DND-41 (cell line): Measurements from ENCODE around the gene FEM1A.

Experiments used
- EZH2 ChIP-seq: IDR thresholded peaks from 3 replicates; pipeline ENCODE4 v1.6.1; 2012; ENCODE audit warnings: borderline replicate concordance, low read depth, mild to moderate bottlenecking, moderate library complexity, low read length, inconsistent platforms; ENCODE audit not compliant: severe bottlenecking
- TF ChIP-seq, protein P1 (sequence below): IDR thresholded peaks from 2 replicates; pipeline ENCODE4 v1.5.1; 2012; ENCODE audit warnings: borderline replicate concordance, low read length, moderate library complexity, mild to moderate bottlenecking; ENCODE audit not compliant: poor library complexity, severe bottlenecking; ENCODE audit errors: extremely low read depth

- TF ChIP-seq, protein P1, sequence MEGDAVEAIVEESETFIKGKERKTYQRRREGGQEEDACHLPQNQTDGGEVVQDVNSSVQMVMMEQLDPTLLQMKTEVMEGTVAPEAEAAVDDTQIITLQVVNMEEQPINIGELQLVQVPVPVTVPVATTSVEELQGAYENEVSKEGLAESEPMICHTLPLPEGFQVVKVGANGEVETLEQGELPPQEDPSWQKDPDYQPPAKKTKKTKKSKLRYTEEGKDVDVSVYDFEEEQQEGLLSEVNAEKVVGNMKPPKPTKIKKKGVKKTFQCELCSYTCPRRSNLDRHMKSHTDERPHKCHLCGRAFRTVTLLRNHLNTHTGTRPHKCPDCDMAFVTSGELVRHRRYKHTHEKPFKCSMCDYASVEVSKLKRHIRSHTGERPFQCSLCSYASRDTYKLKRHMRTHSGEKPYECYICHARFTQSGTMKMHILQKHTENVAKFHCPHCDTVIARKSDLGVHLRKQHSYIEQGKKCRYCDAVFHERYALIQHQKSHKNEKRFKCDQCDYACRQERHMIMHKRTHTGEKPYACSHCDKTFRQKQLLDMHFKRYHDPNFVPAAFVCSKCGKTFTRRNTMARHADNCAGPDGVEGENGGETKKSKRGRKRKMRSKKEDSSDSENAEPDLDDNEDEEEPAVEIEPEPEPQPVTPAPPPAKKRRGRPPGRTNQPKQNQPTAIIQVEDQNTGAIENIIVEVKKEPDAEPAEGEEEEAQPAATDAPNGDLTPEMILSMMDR: no peak
- TF ChIP-seq EZH2: no peak
Observed at GRCh38 chr19:4748589-4748988, 42.9 kb upstream of the FEM1A start.
